Stimulated activated CD8-positive, alpha-beta memory T cell treated with anti-CD3 and anti-CD28 coated beads, Interleukin-2, amount 100 ng/mL, for 1 hour (primary cell): Measurements from ENCODE around the gene CORO7.

ENCODE experiments used
- DNase-seq, 2 donors: peaks; one replicate each; pipeline ENCODE4 v3.0.0-alpha.2; 2020; ENCODE audit warnings: low read depth in 2 of 2

Gene CORO7

DNA sequence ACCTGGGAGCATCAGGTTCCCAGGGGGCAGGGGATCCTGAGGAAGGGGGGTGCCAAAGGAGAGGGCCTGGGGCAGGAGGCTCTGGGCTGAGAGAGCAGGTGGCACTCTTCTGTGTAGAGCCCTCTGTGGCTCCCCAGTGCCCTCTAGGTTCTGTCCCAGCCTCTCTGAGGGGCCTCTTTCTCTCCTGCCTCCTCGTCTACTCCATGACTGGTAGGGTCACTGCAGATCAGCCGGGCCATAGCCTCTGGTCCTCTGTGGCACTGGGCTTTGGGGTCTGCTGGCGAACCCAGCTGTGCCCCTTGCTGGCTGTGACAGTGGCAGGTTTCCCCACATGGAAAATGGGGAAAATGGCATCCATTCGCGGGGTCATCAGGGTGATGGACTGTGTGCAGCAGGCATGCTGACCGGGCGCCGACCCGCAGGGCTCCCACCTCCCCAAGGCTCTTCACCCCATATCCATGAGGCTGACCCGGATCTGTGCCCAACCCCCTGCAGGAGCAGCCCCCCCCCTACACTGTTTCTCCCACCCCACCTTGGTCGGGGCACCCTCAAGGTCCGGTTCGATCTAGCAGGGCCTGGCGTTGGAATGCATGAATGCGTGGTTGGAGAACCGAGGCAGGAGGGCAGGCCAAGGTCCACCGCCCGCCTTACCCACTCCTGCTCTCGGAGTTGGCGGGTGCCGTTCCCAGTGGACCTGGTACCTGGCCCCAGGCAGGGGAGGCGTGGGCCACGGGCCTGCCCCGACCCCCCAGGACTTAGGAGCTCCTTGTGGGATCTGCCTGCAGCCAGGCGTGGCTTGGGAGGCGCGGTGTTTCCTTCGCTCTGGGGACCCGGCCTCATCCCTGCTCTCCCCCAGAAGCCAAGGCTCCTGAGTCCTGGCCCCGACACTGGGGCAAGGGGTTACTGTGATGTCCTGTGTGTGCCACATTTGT lies 94.0 kb downstream of the CORO7 start:
- no peak for DNase-seq

DNA sequence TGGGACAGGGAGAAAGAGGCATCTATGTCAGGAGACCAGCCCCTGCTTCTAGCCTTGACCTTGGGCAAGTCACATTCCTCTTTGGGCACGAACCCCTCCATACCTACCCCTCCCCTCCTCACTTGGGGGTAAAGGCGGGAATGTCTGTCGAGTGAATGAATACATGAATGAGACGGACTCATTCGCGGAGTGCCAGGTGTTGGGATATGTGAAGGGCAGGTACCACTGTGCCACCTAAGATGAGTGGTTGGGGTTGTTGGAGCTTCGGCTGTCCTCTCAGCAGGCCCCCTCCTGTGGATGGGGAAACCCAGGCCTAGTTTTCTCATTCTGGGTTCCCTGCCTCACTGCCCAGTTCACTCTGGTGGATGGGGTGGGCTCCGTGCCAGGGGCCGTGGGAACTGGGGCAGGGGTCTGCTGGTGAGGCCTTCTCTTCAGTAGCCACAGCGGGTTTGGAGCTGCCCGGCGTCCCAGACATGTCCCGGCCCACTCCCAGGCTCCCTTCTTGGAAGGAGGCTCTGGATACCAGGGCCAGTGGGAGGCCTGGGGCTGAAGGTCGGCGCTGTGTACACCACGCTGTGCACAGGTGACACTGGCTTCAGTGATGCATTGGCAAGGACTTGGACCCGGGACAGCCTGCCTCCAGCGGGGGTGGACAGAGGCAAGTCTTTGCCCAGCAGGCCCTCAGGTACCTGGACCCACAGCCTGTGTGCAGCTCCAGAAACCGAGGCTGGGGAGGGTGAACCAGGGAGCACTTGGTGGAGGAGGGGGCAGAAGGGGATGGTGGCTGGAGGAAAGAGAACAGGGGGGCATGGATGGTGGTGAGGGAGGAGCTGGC lies 94.9 kb downstream of the CORO7 start:
- DNase-seq = no peak

DNA sequence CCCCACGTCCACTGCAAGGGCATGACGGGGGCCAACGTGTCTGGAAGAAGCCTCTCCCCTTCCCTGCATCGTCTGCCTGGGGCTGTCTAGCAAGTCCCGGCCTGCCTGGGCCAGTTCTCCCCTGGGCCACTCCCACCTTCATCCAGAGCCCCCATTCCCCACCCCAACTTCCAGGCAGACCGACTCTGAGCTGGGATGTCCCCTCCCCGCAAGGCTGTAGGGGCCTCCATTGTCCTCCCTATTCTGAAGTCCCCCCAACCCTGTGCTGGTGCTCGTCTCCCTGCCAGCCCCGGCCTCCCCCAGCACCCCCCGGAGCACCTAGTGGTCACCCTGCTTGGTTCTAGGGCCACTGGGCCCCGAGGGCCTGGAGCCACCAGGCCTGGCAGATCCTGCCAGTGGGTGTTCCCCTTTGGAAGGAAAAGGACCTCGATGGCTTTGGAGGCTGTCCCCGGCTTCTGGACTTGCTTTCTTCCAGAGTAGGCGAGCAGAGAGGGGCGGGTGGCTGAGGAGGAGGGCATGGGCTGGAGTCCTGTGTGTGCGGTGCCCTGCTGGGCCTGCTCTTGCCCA lies 95.7 kb downstream of the CORO7 start:
- no peak for DNase-seq

DNA sequence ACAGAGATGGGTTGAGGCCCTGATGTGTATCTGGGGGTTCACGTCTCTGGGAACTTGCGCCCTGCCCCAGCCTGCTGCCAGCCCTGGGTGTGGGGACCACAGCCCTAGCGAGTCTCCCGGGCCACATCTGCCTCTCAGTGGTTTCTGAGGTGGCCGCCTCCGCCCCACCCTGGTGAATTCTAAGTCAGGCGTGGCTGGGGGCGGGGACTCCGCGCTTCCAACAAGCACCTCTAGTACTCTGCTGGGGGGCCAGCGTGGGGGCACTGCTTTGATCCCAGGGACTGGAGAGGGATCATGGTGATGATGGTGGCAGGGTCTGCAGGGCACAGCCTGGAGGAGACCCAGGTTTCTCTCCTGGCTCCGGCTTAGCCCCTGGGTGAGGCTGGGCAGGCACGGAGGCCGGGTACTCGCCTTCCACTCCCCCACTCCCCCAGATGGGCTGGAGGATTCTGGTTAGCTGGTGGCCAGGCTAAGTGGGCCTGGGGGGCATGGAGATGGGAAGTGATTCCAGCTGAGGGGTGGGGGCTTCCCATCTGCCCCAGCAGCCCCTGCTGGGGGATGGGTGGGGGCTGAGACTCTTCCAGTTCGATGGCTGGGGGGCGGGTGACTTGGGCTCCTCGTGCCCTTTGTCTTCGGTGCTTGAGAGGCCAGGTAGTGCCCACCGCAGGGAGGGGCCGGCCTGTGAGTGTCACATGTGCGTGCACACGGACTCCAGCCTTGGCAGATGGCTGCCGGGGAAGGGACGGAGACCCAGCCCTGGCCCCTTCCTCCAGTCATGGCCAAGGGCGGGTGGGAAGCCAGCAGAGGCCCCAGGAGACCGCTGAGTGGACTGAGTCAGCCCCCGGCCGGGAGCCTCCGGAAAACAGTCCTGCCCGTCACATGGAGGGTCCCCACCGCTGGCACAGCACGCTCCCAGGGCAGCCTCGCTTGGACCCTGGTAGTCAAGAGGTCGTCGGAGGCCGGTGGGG lies 96.7 kb downstream of the CORO7 start:
- peak in 1 of 2 donors; percentile 36 for DNase-seq

DNA sequence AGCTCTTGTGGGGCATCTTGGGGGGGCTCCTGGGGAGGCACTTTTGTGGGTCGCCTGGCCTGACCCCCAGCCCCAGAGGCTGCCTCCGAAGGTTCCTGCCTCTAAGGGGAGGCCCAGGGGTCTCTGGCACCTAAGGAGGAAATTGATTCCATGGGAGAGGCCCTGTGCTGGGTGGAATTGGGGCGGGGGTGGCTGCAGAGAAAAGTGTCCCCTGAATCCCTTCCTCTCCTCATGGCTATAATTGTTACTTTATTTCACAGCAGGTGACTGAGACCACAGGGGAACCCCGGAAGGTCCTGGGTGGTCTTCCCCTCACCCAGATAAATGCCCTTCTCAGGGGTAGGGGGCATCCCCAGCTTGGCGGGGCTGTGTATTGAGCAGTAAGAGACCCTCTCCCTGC lies 97.4 kb downstream of the CORO7 start:
- DNase-seq = no peak

DNA sequence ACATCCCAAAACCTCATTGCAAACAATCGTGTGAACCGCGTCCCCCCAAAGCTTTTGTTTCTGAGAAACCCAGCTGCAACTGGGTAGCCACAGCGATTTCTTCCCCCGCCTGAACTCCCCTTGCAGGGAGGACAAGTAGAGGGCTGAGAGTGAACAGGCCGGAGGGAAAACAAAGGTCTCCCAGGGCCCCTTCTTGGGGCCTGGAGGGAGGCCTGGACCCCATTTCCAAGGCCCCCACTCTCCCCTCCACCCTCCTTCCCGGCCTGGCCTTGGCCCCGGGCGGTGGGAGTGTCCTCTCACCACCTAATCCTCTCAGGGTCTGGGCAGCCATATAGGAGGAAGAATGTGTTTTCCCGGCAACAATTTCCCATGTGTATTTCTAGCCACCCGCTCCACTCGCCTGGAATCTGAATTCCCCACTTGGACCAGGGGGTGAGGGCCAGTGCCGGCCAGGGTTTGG lies 97.9 kb downstream of the CORO7 start:
- no peak for DNase-seq

DNA sequence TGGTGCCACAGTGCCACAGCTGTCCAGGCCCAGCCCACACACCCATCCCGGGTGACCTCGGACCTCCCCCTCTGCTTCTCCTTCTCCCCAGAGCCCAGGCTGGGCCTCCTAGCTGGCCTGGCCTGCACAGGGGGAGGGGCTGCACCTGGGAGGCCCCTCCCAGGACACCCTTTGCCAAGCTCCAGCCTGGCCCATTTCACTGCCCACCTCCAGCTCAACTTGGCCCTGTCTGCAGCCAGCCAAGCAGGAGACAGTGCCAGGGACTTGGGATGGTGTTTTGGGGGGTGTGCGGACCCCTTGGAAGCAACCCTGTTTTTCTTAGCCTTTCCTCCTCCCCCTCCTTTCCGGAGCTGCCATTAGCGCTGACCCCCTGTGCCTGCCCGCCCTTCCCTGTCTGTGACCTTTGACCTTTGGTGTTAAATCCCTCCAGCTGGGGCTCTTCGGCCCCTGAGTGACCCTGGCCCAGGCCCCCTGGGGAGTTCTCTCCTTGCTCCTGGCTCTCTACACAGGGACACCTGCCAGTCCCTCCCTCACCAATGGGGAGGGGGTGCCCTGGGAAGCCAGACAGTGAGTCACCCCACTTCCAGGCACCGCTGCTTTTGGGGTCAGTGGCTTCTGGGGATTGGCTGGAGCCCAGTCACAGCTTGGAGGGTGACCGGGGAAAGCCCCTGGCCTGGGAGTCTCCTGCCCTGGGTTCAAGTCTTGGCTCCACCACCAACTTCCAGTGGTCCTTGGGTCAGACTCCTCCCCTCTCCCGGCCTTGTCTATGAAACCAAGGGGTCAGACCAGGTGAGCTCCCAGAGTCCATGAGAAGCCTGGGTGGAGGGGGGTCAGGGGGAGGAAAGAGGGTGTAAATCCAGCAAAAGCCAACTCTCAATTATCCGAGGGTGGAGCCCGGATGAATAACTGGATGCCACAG lies 98.6 kb downstream of the CORO7 start:
- DNase-seq = no peak

DNA sequence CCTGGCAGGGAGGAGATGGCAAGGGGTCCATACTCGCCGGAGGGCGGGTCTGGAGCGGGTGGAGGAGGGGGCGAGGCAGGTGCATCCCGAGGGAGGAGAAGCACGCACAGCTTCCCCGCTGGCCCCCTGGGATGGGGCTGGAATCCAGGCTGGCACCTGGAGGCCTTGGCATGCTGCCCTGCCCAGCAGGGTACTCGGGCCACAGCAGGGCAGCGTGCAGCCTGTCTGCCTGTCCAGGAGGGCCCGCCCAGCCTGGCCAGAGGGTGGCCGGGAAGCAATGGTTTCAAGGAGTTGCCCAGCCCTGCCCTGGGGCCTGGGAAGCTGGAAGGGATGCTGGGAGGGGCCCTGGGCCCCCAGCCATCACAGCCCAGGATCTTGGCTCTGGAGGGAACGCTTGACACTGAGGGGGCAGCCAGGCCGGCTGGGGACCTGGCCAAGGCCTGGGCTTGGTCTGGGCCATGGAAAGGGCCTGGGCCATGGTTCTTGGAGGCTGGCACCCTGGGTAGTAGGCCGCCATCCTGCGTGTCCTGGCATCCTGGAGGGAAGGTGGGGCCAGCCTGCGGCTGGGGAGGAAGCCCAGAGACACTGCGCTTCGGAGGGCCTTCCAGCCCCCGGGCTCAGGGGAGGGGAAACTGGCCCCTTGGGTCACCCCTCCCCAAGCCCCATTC lies 99.4 kb downstream of the CORO7 start:
- DNase-seq = no peak

DNA sequence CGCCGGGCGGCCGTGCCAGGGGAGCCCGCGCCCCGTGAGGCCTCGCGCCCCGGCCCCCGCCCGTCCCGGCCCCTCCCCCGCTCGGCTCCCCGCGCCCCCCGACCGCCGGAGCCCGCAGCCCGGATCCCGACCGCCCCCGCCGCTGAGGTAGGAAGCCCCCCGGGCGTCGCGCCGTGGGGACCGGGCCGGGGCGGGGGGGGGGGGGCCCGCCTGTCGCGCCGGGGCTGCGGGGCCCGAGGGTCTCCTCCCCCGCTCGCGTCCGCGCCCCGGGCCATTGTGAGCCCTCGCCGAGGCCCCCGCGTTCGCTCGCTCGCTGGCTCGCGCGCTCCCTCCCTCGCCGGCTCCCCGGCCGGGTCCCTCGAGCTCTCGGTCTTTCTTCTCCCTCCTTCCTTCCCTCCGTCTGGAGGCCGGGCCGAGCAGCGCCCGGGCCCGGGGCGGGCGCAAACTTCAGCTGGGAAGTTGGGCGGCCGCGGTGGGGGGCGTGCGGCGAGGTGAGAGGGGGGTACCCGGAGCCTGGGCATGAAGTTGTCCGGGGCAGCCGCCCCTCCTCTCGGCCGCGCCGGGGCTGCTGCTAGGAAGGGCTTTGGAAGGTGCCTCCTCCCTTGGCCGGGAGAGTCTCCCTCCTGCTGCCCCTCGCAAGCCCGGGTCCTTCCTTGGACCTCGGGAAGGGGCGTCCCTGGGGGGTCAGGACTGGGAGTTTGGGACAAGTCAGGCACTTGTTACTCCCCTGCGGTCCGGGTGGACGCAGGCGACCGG lies 100.1 kb downstream of the CORO7 start:
- DNase-seq = no peak

DNA sequence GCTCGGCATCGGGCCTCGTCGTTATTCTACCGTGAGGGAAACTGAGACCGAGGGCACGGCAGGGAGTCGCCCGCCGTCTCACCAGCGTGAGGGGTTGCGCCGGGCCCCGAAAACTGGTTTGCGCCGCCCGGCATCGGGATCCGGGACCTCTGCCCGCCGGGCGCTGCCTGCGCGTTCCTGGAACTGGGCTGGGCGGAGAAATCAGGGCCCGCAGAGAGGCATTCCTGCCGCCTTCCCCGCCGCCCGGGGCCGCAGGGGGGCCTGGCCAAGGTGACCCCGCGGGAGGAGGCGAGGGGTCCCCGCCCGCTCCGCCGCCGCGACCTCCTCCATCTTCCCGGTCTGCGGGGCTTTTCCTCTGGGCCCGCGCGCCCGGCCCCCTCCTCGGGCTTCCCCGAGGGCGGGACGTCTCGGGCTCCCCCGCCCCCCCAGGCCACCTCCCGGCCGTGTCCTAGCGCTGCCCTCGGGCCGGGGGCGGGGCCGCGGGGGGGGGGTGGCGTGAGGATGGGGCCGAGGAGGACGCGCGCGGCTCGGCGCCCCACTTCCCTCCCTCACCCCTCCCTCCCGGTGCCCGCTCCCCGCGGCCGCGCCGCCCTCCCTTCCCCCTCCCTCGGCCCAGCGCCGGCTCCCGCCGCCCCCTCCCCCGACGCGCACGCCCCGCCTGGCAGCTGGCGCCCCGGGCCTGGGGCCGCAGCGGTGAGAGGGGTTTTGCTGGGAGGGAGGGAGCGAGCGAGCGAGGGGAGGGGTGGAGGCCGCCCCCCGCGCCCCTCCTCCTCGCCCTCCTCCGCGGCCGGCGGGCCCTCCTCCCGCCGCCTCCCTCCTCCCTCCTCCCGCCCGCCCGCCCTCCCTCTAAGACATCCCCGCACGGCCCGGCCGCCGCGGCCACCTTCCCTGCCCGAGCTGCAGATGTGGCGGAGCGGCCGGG lies 100.9 kb downstream of the CORO7 start, which contains the start of gene GLIS2:
GLIS2 (plus strand) TSS at position 882 of the 922 bp plus-strand sequence. CDS start 16,214 bp downstream, outside the sequence.
- no peak for DNase-seq

DNA sequence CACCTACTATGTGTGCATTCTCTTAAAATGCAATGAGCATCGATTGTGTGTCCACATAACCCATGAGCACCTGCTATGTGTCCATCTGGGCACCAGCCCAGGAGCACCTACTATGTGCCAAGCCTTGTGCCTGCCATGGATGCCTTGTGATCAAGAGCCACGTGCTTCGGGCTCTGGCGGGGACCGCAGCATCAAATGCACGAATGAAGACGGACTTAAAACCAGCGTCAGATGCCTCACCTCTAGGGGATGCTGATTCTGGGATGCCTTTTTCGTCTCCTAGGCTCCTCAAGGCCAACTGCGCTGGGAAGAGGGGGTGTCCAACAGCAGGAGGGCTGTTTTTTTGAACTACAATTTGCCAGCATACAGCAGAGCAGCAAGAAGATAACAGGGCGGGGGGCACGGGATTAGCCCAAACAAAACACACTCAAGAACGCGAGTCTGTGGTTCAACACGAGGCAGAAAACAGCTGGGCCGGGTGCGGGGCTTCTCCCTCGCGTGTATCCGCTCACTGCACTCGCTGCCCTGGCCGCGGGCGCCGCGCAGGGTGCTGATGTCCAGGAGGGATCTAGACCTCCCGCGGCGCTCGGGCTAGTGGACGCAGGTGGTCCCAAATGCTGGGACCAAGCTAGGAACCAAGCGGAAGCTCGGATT lies 101.7 kb downstream of the CORO7 start:
- no peak for DNase-seq

DNA sequence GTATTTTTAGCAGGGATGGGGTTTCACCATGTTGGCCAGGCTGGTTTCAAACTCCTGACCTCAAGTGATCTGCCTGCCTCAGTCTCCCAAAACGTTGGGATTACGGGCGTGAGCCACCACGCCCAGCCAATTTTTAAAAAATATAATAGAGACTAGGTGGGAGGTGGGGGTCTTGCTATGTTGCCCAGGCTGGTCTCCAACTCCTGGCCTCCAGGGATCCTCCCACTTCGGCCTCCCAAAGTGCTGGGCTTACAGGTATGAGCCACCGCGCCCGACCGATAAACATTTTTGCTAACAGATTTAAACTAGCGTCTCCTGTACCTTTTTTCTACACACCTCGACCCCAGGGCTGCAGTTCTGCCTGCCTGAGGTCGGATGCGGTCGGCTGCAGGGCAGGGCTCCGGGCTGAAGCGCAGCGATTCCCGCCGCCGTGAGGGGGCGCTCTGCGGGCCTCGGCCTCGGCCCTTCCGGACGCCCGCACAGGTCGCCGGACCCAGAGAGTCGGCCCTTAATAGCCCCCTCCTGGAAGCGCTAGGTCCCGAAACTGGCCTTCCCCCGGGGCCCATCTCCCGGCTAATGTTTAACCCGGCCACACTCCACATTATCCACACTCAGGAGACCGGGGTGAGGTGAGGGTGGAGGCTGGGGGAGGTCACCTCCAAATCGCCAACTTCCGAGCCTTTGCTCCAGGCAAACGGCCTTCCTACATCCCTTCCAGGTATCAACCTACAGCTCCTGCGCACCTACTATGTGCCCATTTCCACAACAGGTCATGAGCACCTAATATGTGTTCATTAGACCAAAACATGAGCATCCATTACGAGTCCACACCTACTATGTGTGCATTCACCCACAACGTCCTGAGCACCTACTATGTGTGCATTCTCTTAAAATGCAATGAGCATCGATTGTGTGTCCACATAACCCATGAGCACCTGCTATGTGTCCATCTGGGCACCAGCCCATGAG lies 102.5 kb downstream of the CORO7 start:
- no peak for DNase-seq

DNA sequence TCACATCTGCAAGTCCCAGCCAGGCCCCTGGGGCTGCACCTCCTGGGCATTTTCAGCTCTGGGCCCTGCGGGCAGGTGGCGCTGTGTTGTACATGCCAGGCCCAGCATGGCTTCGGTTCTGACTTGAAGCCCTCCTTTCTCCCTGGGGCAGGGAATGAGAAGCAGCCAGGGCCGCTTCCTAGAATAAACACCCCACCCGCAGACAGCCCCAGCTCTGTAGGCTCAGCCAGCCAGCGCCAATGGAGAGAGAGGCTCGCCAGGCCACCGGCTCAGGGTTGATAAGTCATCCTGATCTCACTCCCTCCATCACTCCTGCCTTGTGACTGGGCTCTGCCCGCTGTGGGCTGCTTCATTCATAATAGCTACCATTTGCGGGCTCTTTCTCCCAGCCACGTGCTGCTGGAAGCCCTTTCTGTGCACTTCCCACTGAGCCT lies 106.5 kb downstream of the CORO7 start:
- DNase-seq = peak in 1 of 2 donors; percentile 34

DNA sequence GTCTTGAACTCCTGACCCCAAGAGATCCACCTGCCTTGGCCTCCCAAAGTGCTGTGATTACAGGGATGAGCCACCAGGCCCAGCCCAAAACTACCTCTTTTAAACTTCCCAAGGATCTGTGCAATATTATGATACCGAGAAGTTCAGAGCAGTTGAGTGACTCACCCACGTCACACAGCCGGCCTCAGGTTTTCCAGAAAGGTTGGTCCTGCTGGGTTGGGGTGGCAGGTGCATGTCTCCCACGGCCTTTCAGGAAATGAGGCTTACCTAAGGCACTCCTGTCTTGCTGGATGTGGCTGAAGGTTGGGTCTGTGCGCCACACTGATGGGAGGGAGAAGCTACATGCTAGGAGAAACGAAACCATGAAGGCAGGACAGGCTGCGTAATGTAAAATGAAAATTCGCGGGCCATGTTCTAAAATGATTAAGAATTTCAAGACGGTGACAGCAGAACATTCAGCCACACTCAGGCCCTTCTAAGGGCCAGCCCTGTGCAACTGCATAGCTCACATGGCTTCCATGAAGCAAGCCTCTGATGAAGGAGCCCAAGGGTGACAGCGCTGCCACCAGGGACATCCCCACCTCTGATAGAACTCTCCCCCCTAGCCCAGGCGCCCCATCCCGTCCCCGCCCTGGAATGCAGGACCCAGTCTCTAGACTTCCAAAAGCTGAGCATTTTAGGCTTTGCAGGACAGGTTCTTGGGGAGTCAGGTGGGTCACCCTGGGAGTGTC lies 107.1 kb downstream of the CORO7 start:
- no peak for DNase-seq
